CD14-positive monocyte (primary cell): ENCODE results near the gene VN1R5. TPM values are rescaled to one million over a fixed set of nuclear protein-coding genes. Genes with fewer than 3 reads are reported as not detected.

Experiments used
- DNase-seq, 3 donors: peaks; one replicate each; pipeline ENCODE4 v3.0.0-alpha.2; 2011 to 2022
- H2AFZ ChIP-seq: 2 replicates; pipeline ENCODE4 v1.6.0; 2012; ENCODE audit warnings: mild to moderate bottlenecking, low read depth, low read length, inconsistent platforms; ENCODE audit not compliant: insufficient read depth, poor library complexity, severe bottlenecking
- H3K27ac ChIP-seq, 2 donors: 1 replicate in 1 of 2; 2 replicates in 1 of 2; pipeline ENCODE4 v1.5.1; 2012 to 2013; ENCODE audit warnings: low read length in 2 of 2, control low read depth in 1 of 2, inconsistent platforms in 1 of 2, low read depth in 1 of 2, mild to moderate bottlenecking in 1 of 2
- H3K27me3 ChIP-seq, 2 donors: one replicate each; pipeline versions ENCODE4 v1.6.0 to v1.6.1; 2011 to 2013; ENCODE audit warnings: low read length in 2 of 2; ENCODE audit not compliant: control insufficient read depth in 2 of 2, insufficient read depth in 2 of 2
- H3K36me3 ChIP-seq, 2 donors: replicated peaks in 1 of 2; 1 replicate in 1 of 2; 2 replicates in 1 of 2; pipeline versions ENCODE4 v1.5.1 to v1.6.1; 2012 to 2013; ENCODE audit warnings: low read length in 2 of 2, control low read depth in 1 of 2, inconsistent platforms in 1 of 2, mild to moderate bottlenecking in 1 of 2; ENCODE audit not compliant: insufficient read depth in 2 of 2, control insufficient read depth in 1 of 2
- H3K4me1 ChIP-seq, 2 donors: 1 replicate in 1 of 2; 2 replicates in 1 of 2; pipeline versions ENCODE4 v1.5.1 to v1.6.1; 2012 to 2013; ENCODE audit warnings: low read length in 2 of 2, control low read depth in 1 of 2, inconsistent platforms in 1 of 2, mild to moderate bottlenecking in 1 of 2, moderate library complexity in 1 of 2; ENCODE audit not compliant: insufficient read depth in 2 of 2, control insufficient read depth in 1 of 2
- H3K4me2 ChIP-seq: replicated peaks from 2 replicates; pipeline ENCODE3; 2012; ENCODE audit warnings: low read length, moderate library complexity, mild to moderate bottlenecking; ENCODE audit not compliant: poor library complexity, severe bottlenecking; ENCODE audit errors: extremely low read depth
- H3K4me3 ChIP-seq, 3 experiments: fragments of 200-600 bp in 1 of 3; sonication (generic) in 1 of 3; replicated peaks in 1 of 3; 1 replicate in 2 of 3; 2 replicates in 1 of 3; pipeline ENCODE4 v1.5.1; 2011 to 2013; ENCODE audit warnings: low read length in 3 of 3, mild to moderate bottlenecking in 3 of 3, control low read depth in 2 of 3, low read depth in 2 of 3, inconsistent platforms in 1 of 3, moderate library complexity in 1 of 3
- H3K79me2 ChIP-seq: 2 replicates; pipeline ENCODE4 v1.6.0; 2012; ENCODE audit warnings: mild to moderate bottlenecking, control low read depth, inconsistent platforms, low read length, moderate library complexity; ENCODE audit not compliant: insufficient read depth
- H3K9ac ChIP-seq: 2 replicates; pipeline ENCODE4 v1.6.0; 2017; ENCODE audit warnings: low read length, mild to moderate bottlenecking; ENCODE audit not compliant: insufficient read depth, poor library complexity, severe bottlenecking
- H3K9me3 ChIP-seq, 2 donors: replicated peaks in 1 of 2; 1 replicate in 1 of 2; 2 replicates in 1 of 2; pipeline versions ENCODE4 v1.5.1 to v1.6.1; 2012 to 2013; ENCODE audit warnings: low read length in 2 of 2, control low read depth in 1 of 2; ENCODE audit not compliant: control insufficient read depth in 1 of 2, insufficient read depth in 1 of 2
- H4K20me1 ChIP-seq: 2 replicates; pipeline ENCODE4 v1.6.0; 2012; ENCODE audit warnings: mild to moderate bottlenecking, low read length, control low read depth, moderate library complexity; ENCODE audit not compliant: insufficient read depth
- H3K27ac Mint-ChIP-seq, 7 donors: one replicate each; pipeline ENCODE4 v1.8.0; 2020; ENCODE audit warnings: mild to moderate bottlenecking in 7 of 7, mixed read lengths in 7 of 7, moderate library complexity in 6 of 7, inconsistent platforms in 2 of 7
- H3K27me3 Mint-ChIP-seq, 3 donors: one replicate each; pipeline ENCODE4 v1.8.0; 2021 to 2022; ENCODE audit warnings: low read depth in 3 of 3, mild to moderate bottlenecking in 3 of 3, mixed read lengths in 3 of 3, moderate library complexity in 3 of 3, inconsistent platforms in 1 of 3
- H3K36me3 Mint-ChIP-seq, 2 donors: one replicate each; pipeline ENCODE4 v1.8.0; 2020; ENCODE audit warnings: mixed read lengths in 2 of 2, inconsistent platforms in 1 of 2, mild to moderate bottlenecking in 1 of 2
- H3K4me1 Mint-ChIP-seq: one replicate; pipeline ENCODE4 v1.8.0; 2020; ENCODE audit warnings: mild to moderate bottlenecking, mixed read lengths
- H3K4me3 Mint-ChIP-seq, 2 donors: one replicate each; pipeline ENCODE4 v1.8.0; 2020; ENCODE audit warnings: mild to moderate bottlenecking in 2 of 2, mixed read lengths in 2 of 2, moderate library complexity in 1 of 2
- H3K9me3 Mint-ChIP-seq, 7 donors: one replicate each; pipeline ENCODE4 v1.8.0; 2020 to 2022; ENCODE audit warnings: mixed read lengths in 7 of 7, mild to moderate bottlenecking in 6 of 7, moderate library complexity in 6 of 7, inconsistent platforms in 2 of 7
- CTCF ChIP-seq: fragments of 200-600 bp; IDR thresholded peaks from one replicate; pipeline ENCODE4 v1.8.0; 2022; ENCODE audit warnings: antibody characterized with exemption, mild to moderate bottlenecking
- WGBS: methylation state at CpG from one replicate; pipeline ENCODE4 v1.1.5; 2013; ENCODE audit warnings: missing lambda C conversion rate; ENCODE audit not compliant: insufficient coverage; 5-methylcytosine and 5-hydroxymethylcytosine counted together
- intact Hi-C, 2 donors: fragments of 100-400 bp; cut with micrococcal nuclease; formaldehyde crosslinking; loops; one replicate each; pipeline versions ENCODE4 v1.15.0 to v1.15.1; 2023
- polyA plus RNA-seq, 3 donors: library from polyadenylated mRNA; depleted of rRNA in 1 of 3; unstranded in 2 of 3; stranded (reverse) in 1 of 3; fragments of 300-500 nt in 2 of 3; fragments of >200 nt in 1 of 3; fragmentation: Illumina TruSeq in 2 of 3; gene quantifications; 1 replicate in 2 of 3; 2 replicates in 1 of 3; pipeline ENCODE4 v1.2.3, GENCODE V29; 2012 to 2021

Gene VN1R5
- polyA plus RNA-seq, 3 donors: not detected

GRCh38 chr1:247300491-247301175 is 44.8 kb downstream of the VN1R5 start:
- Mint-ChIP-seq H3K36me3 (peaks cover 19 to 31% of the 10 kb centered on the region in 2 donors), H3K27me3 (peaks cover 0 to 2% (median 1%) of the 10 kb centered on the region in 3 donors), H3K4me1 (no peaks in the 10 kb centered on the region), H3K9me3 (peaks cover 0 to 2% (median 0%) of the 10 kb centered on the region in 7 donors), H3K4me3 (no peak overlapping the region), H3K27ac (peak overlapping the region in 1 of 7 donors; percentile 10)
- TF ChIP-seq CTCF: no peak
- H2AFZ ChIP-seq: no peak overlapping the region
- H3K79me2 ChIP-seq: no peaks in the 10 kb centered on the region
- H4K20me1 ChIP-seq: no peaks in the 10 kb centered on the region
- no peak for DNase-seq
- 98% methylated on average over 44 of the region's 47 CpGs for WGBS
- no peak overlapping the region for H3K9ac ChIP-seq
- H3K36me3 ChIP-seq: peaks cover 3 to 7% of the 10 kb centered on the region in 2 donors
- H3K27ac ChIP-seq: no peak overlapping the region
- intact Hi-C loops: no loop called here
- H3K4me1 ChIP-seq: no peaks in the 10 kb centered on the region
- H3K4me2 ChIP-seq: no peak overlapping the region
- no peaks in the 10 kb centered on the region for H3K9me3 ChIP-seq
- H3K4me3 ChIP-seq: no peak overlapping the region
- no peaks in the 10 kb centered on the region for H3K27me3 ChIP-seq

- Histone ChIP-seq H3K27ac (no peak overlapping the region), H4K20me1 (no peaks in the 10 kb centered on the region), H3K9ac (no peak overlapping the region), H3K9me3 (no peaks in the 10 kb centered on the region), H3K4me2 (no peak overlapping the region), H3K27me3 (no peaks in the 10 kb centered on the region), H3K79me2 (no peaks in the 10 kb centered on the region), H3K4me1 (no peaks in the 10 kb centered on the region), H2AFZ (no peak overlapping the region), H3K4me3 (no peak overlapping the region), H3K36me3 (peaks cover 3 to 12% of the 10 kb centered on the region in 2 donors)
- Mint-ChIP-seq H3K36me3 (peaks cover 22 to 34% of the 10 kb centered on the region in 2 donors), H3K9me3 (peaks cover 0 to 2% (median 0%) of the 10 kb centered on the region in 7 donors), H3K27me3 (peaks cover 0 to 2% (median 1%) of the 10 kb centered on the region in 3 donors), H3K4me3 (no peak overlapping the region), H3K4me1 (no peaks in the 10 kb centered on the region), H3K27ac (peak overlapping the region in 1 of 7 donors; percentile 42)
- WGBS: 97% methylated on average over 11 of the region's 17 CpGs
- intact Hi-C loops: no loop called here
- no peak for DNase-seq
- TF ChIP-seq CTCF: no peak
These were observed 45.3 kb downstream of the VN1R5 start for GRCh38 chr1:247301176-247301540.
